ENCODE results near the gene RUNX2. TPM values are rescaled to one million over a fixed set of nuclear protein-coding genes. Genes with fewer than 3 reads are reported as not detected.

Gene RUNX2
- polyA plus RNA-seq, 1 of the 3 experiments (the other 2 are of a cell fraction), result 4.4 TPM

- H3K9me2 ChIP-seq, result no peaks in the 10 kb centered on the region
- no peaks in the 10 kb centered on the region for H4K20me1 ChIP-seq (ENCODE audit: insufficient read depth)
- H3K36me3 ChIP-seq (replicated peaks in 1 of 2; ENCODE audit: control insufficient read depth in 1 of 2, insufficient read depth in 2 of 2, low read length in 1 of 2), result no peaks in the 10 kb centered on the region
- no peak for TF ChIP-seq RXRA (IDR thresholded peaks at IDR 0.05; ENCODE audit: borderline replicate concordance, low read depth)
- H3K4me3 ChIP-seq (ENCODE audit: low read depth in 2 of 2, low read length in 1 of 2), result no peak overlapping the region
- H3K4me1 ChIP-seq (ENCODE audit: control insufficient read depth in 1 of 2, insufficient read depth in 2 of 2, low read depth in 1 of 2, low read length in 1 of 2), result peaks cover 0 to 8% of the 10 kb centered on the region in 2 experiments; a peak in 2 of 4 replicates
- no peak for DNase-seq
- no peaks in the 10 kb centered on the region for H3F3A ChIP-seq (replicated peaks; ENCODE audit: insufficient read depth)
- H3K9ac ChIP-seq, result no peak overlapping the region
- H3K4me2 ChIP-seq, result no peak overlapping the region
- POLR2A ChIA-PET, result no interaction called here
- no peak overlapping the region for H2AFZ ChIP-seq (ENCODE audit: low read depth)
- H3K27me3 ChIP-seq (ENCODE audit: insufficient read depth), result no peaks in the 10 kb centered on the region
- 48% methylated on average over 1 of the region's 1 CpG for WGBS (ENCODE audit: low lambda C conversion rate)
- no peaks in the 10 kb centered on the region for H3K79me2 ChIP-seq (ENCODE audit: insufficient read depth)
- CTCF ChIA-PET, result no interaction called here
- no peak overlapping the region for H3K27ac ChIP-seq (ENCODE audit: low read depth in 2 of 2, low read length in 1 of 2)
- H3K9me3 ChIP-seq, result no peaks in the 10 kb centered on the region
Measured at GRCh38 chr6:45616209-45616608, 288.1 kb downstream of the RUNX2 start.

- Histone ChIP-seq H3K4me2 (no peak overlapping the region), H3K4me1 (ENCODE audit: control insufficient read depth in 1 of 2, insufficient read depth in 2 of 2, low read depth in 1 of 2, low read length in 1 of 2) (peaks cover 0 to 8% of the 10 kb centered on the region in 2 experiments; a peak in 2 of 4 replicates), H3K9ac (no peak overlapping the region), H3K27me3 (ENCODE audit: insufficient read depth) (no peaks in the 10 kb centered on the region), H2AFZ (ENCODE audit: low read depth) (no peak overlapping the region), H3K9me2 (no peaks in the 10 kb centered on the region), H4K20me1 (ENCODE audit: insufficient read depth) (no peaks in the 10 kb centered on the region), H3K9me3 (no peaks in the 10 kb centered on the region), H3K27ac (ENCODE audit: low read depth in 2 of 2, low read length in 1 of 2) (no peak overlapping the region), H3F3A (replicated peaks; ENCODE audit: insufficient read depth) (no peaks in the 10 kb centered on the region), H3K4me3 (ENCODE audit: low read depth in 2 of 2, low read length in 1 of 2) (no peak overlapping the region), H3K79me2 (ENCODE audit: insufficient read depth) (no peaks in the 10 kb centered on the region), H3K36me3 (replicated peaks in 1 of 2; ENCODE audit: control insufficient read depth in 1 of 2, insufficient read depth in 2 of 2, low read length in 1 of 2) (no peaks in the 10 kb centered on the region)
- peak; percentile 33; the same call in 1 of the 2 replicates for TF ChIP-seq CTCF (IDR thresholded peaks at IDR 0.05)
- TF ChIP-seq RCOR1 (IDR thresholded peaks at IDR 0.05; ENCODE audit: low read length), result no peak
- TF ChIP-seq TAF1 (IDR thresholded peaks at IDR 0.05; ENCODE audit: borderline replicate concordance, low read depth, low read length), result no peak
- POLR2A ChIA-PET, result no interaction called here
- no peak for DNase-seq
- 54% methylated on average over 3 of the region's 3 CpGs for WGBS (ENCODE audit: low lambda C conversion rate)
- CTCF ChIA-PET, result no interaction called here
Measured at GRCh38 chr6:45617441-45617840, 289.3 kb downstream of the RUNX2 start.

- no peak for DNase-seq
- Histone ChIP-seq H3K27ac (ENCODE audit: low read depth in 2 of 2, low read length in 1 of 2) (no peak overlapping the region), H3K4me2 (no peak overlapping the region), H3K27me3 (ENCODE audit: insufficient read depth) (no peaks in the 10 kb centered on the region), H3F3A (replicated peaks; ENCODE audit: insufficient read depth) (no peaks in the 10 kb centered on the region), H3K79me2 (ENCODE audit: insufficient read depth) (no peaks in the 10 kb centered on the region), H3K36me3 (replicated peaks in 1 of 2; ENCODE audit: control insufficient read depth in 1 of 2, insufficient read depth in 2 of 2, low read length in 1 of 2) (no peaks in the 10 kb centered on the region), H3K9me2 (no peaks in the 10 kb centered on the region), H3K4me1 (ENCODE audit: control insufficient read depth in 1 of 2, insufficient read depth in 2 of 2, low read depth in 1 of 2, low read length in 1 of 2) (peaks cover 0 to 8% of the 10 kb centered on the region in 2 experiments; a peak in 2 of 4 replicates), H2AFZ (ENCODE audit: low read depth) (no peak overlapping the region), H3K9me3 (no peaks in the 10 kb centered on the region), H3K9ac (no peak overlapping the region), H4K20me1 (ENCODE audit: insufficient read depth) (no peaks in the 10 kb centered on the region), H3K4me3 (ENCODE audit: low read depth in 2 of 2, low read length in 1 of 2) (no peak overlapping the region)
- POLR2A ChIA-PET, result no interaction called here
- WGBS (ENCODE audit: low lambda C conversion rate), result 60% methylated on average over 2 of the region's 2 CpGs
- CTCF ChIA-PET, result no interaction called here
- no peak for TF ChIP-seq CHD2 (IDR thresholded peaks at IDR 0.05; ENCODE audit: low read length, partially characterized antibody)
- TF ChIP-seq FOXJ3 (CRISPR knock-in tag; IDR thresholded peaks at IDR 0.05), result no peak
- TF ChIP-seq USF2 (IDR thresholded peaks at IDR 0.05; ENCODE audit: borderline replicate concordance, low read depth, low read length), result no peak
- TF ChIP-seq MXI1 (IDR thresholded peaks at IDR 0.05; ENCODE audit: low read depth, low read length), result no peak
- TF ChIP-seq TEAD4 (IDR thresholded peaks at IDR 0.05; ENCODE audit: borderline replicate concordance, insufficient read depth), result no peak
- TF ChIP-seq TCF12 (IDR thresholded peaks at IDR 0.05), result no peak
- TF ChIP-seq GABPA (IDR thresholded peaks at IDR 0.05; ENCODE audit: low read depth), result no peak
- TF ChIP-seq SMC3 (IDR thresholded peaks at IDR 0.05; ENCODE audit: low read depth, low read length), result no peak
- TF ChIP-seq NFIC (IDR thresholded peaks at IDR 0.05; ENCODE audit: borderline replicate concordance), result no peak
- no peak for TF ChIP-seq NRF1 (IDR thresholded peaks at IDR 0.05; ENCODE audit: low read depth, low read length)
- TF ChIP-seq RCOR1 (IDR thresholded peaks at IDR 0.05; ENCODE audit: low read length), result no peak
- TF ChIP-seq GATA2 (CRISPR knock-in tag; IDR thresholded peaks at IDR 0.05), result no peak
- TF ChIP-seq ZBTB33 (IDR thresholded peaks at IDR 0.05; ENCODE audit: borderline replicate concordance, low read depth), result no peak
- no peak for TF ChIP-seq USF1 (IDR thresholded peaks at IDR 0.05; ENCODE audit: borderline replicate concordance, low read depth)
Measured at GRCh38 chr6:45618259-45618658, 290.1 kb downstream of the RUNX2 start.
